IMR-90 (cell line): ENCODE data around the gene PITX1. TPM values are rescaled to one million over a fixed set of nuclear protein-coding genes. Genes with fewer than 3 reads are reported as not detected.

Source experiments
- ATAC-seq: fragments of 200-7000 bp; cut with Tn5 transposase; 2 replicates; pipeline ENCODE4 v1.9.1; 2020; ENCODE audit warnings: low read depth, mild to moderate bottlenecking, moderate library complexity
- BruUV-seq: library from RNA; stranded (reverse); fragments of 400-500 nt; replicated peaks from 2 replicates; lab custom pipeline; 2021; lab: Mats Ljungman, UMichigan
- CTCF ChIA-PET: fragments of 300-600 bp; formaldehyde crosslinking; extraction: SDS; loops from one replicate; lab custom pipeline; 2021; ENCODE audit warnings: antibody characterized with exemption; lab: Yijun Ruan, JAX
- POLR2A ChIA-PET: fragments of 300-600 bp; sonication (Branson Sonifier 250); formaldehyde crosslinking; loops from one replicate; lab custom pipeline; 2022; ENCODE audit warnings: antibody characterized with exemption; ENCODE audit not compliant: unreplicated experiment; lab: Charles Lee
- DNase-seq: peaks from one replicate; pipeline ENCODE4 v3.0.0; 2013
- H2AFZ ChIP-seq: replicated peaks from 2 replicates; pipeline ENCODE3; 2013; ENCODE audit warnings: low read length, mild to moderate bottlenecking; ENCODE audit not compliant: poor library complexity
- H2AK5ac ChIP-seq: 2 replicates; pipeline ENCODE4 v1.6.1; 2013; ENCODE audit warnings: low read depth, low read length, inconsistent platforms
- H2AK9ac ChIP-seq: replicated peaks from 2 replicates; pipeline ENCODE3; 2013; ENCODE audit warnings: mild to moderate bottlenecking, low read depth, low read length, moderate library complexity; ENCODE audit not compliant: poor library complexity
- H2BK120ac ChIP-seq: 2 replicates; pipeline ENCODE4 v1.6.1; 2013; ENCODE audit warnings: low read depth, low read length, inconsistent platforms
- H2BK15ac ChIP-seq: 3 replicates; pipeline ENCODE4 v1.6.1; 2013; ENCODE audit warnings: low read depth, low read length, inconsistent platforms
- H2BK20ac ChIP-seq: 2 replicates; pipeline ENCODE4 v1.6.1; 2013; ENCODE audit warnings: low read depth, mild to moderate bottlenecking, inconsistent platforms, low read length, moderate library complexity
- H2BK5ac ChIP-seq: 2 replicates; pipeline ENCODE4 v1.6.1; 2013; ENCODE audit warnings: mild to moderate bottlenecking, low read depth, low read length, inconsistent platforms; ENCODE audit not compliant: poor library complexity, severe bottlenecking
- H3K14ac ChIP-seq: replicated peaks from 2 replicates; pipeline ENCODE4 v1.6.1; 2013; ENCODE audit warnings: low read depth, low read length, inconsistent platforms
- H3K18ac ChIP-seq: 2 replicates; pipeline ENCODE4 v1.6.1; 2013; ENCODE audit warnings: low read depth, low read length, control low read depth
- H3K23ac ChIP-seq: 2 replicates; pipeline ENCODE4 v1.6.1; 2013; ENCODE audit warnings: low read depth, low read length, inconsistent platforms
- H3K27ac ChIP-seq: 2 replicates; pipeline ENCODE4 v1.5.1; 2013; ENCODE audit warnings: mild to moderate bottlenecking, control low read depth, low read length; ENCODE audit not compliant: insufficient read depth
- H3K27me3 ChIP-seq: 2 replicates; pipeline ENCODE4 v1.6.1; 2013; ENCODE audit warnings: low read length; ENCODE audit not compliant: control insufficient read depth, insufficient read depth
- H3K36me3 ChIP-seq: 2 replicates; pipeline ENCODE4 v1.6.1; 2013; ENCODE audit warnings: low read length, mixed read lengths; ENCODE audit not compliant: control insufficient read depth, insufficient read depth
- H3K4ac ChIP-seq: 2 replicates; pipeline ENCODE4 v1.6.1; 2013; ENCODE audit warnings: low read depth, low read length, inconsistent platforms
- H3K4me1 ChIP-seq: 2 replicates; pipeline ENCODE4 v1.6.1; 2013; ENCODE audit warnings: low read length, mixed read lengths; ENCODE audit not compliant: control insufficient read depth, insufficient read depth
- H3K4me2 ChIP-seq: 2 replicates; pipeline ENCODE4 v1.6.1; 2013; ENCODE audit warnings: low read depth, mild to moderate bottlenecking, control low read depth, low read length, moderate library complexity
- H3K4me3 ChIP-seq: 2 replicates; pipeline ENCODE4 v1.5.1; 2013; ENCODE audit warnings: low read depth, mild to moderate bottlenecking, control low read depth, low read length, moderate library complexity; ENCODE audit not compliant: insufficient read depth
- H3K56ac ChIP-seq: 2 replicates; pipeline ENCODE4 v1.6.1; 2013; ENCODE audit warnings: low read length, inconsistent platforms; ENCODE audit not compliant: insufficient read depth; ENCODE audit errors: extremely low read depth
- H3K79me1 ChIP-seq, 2 experiments: 2 replicates each; pipeline ENCODE4 v1.6.1; 2013; ENCODE audit warnings: low read length in 2 of 2, inconsistent platforms in 1 of 2, low read depth in 1 of 2
- H3K9ac ChIP-seq: 2 replicates; pipeline ENCODE4 v1.6.1; 2013; ENCODE audit warnings: low read depth, low read length, control low read depth
- H3K9me1 ChIP-seq: 2 replicates; pipeline ENCODE4 v1.6.1; 2013; ENCODE audit warnings: low read length, inconsistent platforms; ENCODE audit not compliant: insufficient read depth
- H3K9me3 ChIP-seq: 2 replicates; pipeline ENCODE4 v1.6.1; 2013; ENCODE audit warnings: low read length; ENCODE audit not compliant: control insufficient read depth, insufficient read depth
- H4K20me1 ChIP-seq: 2 replicates; pipeline ENCODE4 v1.6.1; 2013; ENCODE audit warnings: low read length, inconsistent platforms; ENCODE audit not compliant: insufficient read depth
- H4K5ac ChIP-seq: 2 replicates; pipeline ENCODE4 v1.6.1; 2013; ENCODE audit warnings: mild to moderate bottlenecking, low read depth, low read length, control low read depth
- H4K8ac ChIP-seq, 2 experiments: 2 replicates each; pipeline ENCODE4 v1.6.1; 2013; ENCODE audit warnings: low read depth in 2 of 2, low read length in 2 of 2, control low read depth in 1 of 2, inconsistent platforms in 1 of 2
- H4K91ac ChIP-seq: 2 replicates; pipeline ENCODE4 v1.6.1; 2013; ENCODE audit warnings: low read depth, low read length, inconsistent platforms; ENCODE audit not compliant: insufficient read depth
- CEBPB ChIP-seq: IDR thresholded peaks from 2 replicates; pipeline ENCODE4 v1.6.1; 2012; ENCODE audit warnings: low read depth, low read length, improper control_type of control experiment
- CHD1 ChIP-seq: IDR thresholded peaks from 2 replicates; pipeline ENCODE4 v1.6.1; 2012; ENCODE audit warnings: low read depth, low read length, improper control_type of control experiment
- FOS ChIP-seq: fragments of 150-350 bp; IDR thresholded peaks from 2 replicates; pipeline ENCODE4 v1.6.1; 2016; ENCODE audit warnings: low read depth, low read length
- MAFK ChIP-seq: IDR thresholded peaks from 2 replicates; pipeline ENCODE4 v1.6.1; 2012; ENCODE audit warnings: low read depth, low read length, improper control_type of control experiment
- MAZ ChIP-seq: IDR thresholded peaks from 2 replicates; pipeline ENCODE4 v1.6.1; 2012; ENCODE audit warnings: low read depth, mild to moderate bottlenecking, low read length, improper control_type of control experiment, moderate library complexity, borderline replicate concordance
- MXI1 ChIP-seq: IDR thresholded peaks from 2 replicates; pipeline ENCODE4 v1.6.1; 2012; ENCODE audit warnings: low read depth, mild to moderate bottlenecking, low read length, moderate library complexity, borderline replicate concordance
- POLR2A ChIP-seq: IDR thresholded peaks from 2 replicates; pipeline ENCODE4 v1.6.1; 2012; ENCODE audit warnings: mild to moderate bottlenecking, low read depth, low read length
- RAD21 ChIP-seq: IDR thresholded peaks from 2 replicates; pipeline ENCODE4 v1.6.1; 2012; ENCODE audit warnings: low read length, improper control_type of control experiment
- RCOR1 ChIP-seq: IDR thresholded peaks from 2 replicates; pipeline ENCODE4 v1.6.1; 2012; ENCODE audit warnings: mild to moderate bottlenecking, low read length, improper control_type of control experiment; ENCODE audit not compliant: insufficient replicate concordance
- RFX5 ChIP-seq: IDR thresholded peaks from 2 replicates; pipeline ENCODE4 v1.8.0; 2012; ENCODE audit warnings: low read depth, mild to moderate bottlenecking, low read length, moderate library complexity
- WGBS, 2 experiments: methylation state at CpG; one replicate each; pipeline versions ENCODE4 v1.1.5 to v1.1.7; 2013; ENCODE audit warnings: missing lambda C conversion rate in 2 of 2; ENCODE audit not compliant: insufficient read length in 1 of 2; ENCODE audit errors: extremely low coverage in 2 of 2; 5-methylcytosine and 5-hydroxymethylcytosine counted together
- dilution Hi-C: fragments of 300-500 bp; cut with HindIII; formaldehyde crosslinking; loops from one replicate; pipeline ENCODE4 v1.14.3; 2018; ENCODE audit warnings: low sequenced_read_pairs; ENCODE audit not compliant: unreplicated experiment
- in situ Hi-C: fragments of 300-500 bp; cut with MboI; formaldehyde crosslinking; loops from 3 replicates; pipeline ENCODE4 v1.14.3; 2019; ENCODE audit warnings: low sequenced_read_pairs, inconsistent platforms, mixed read lengths
- intact Hi-C: fragments of 100-400 bp; cut with micrococcal nuclease; formaldehyde crosslinking; loops from 2 replicates; pipeline ENCODE4 v1.10.0; 2022
- polyA plus RNA-seq, 3 experiments: library from polyadenylated mRNA; depleted of rRNA; stranded (reverse); fragments of >200 nt; gene quantifications; 2 replicates each; pipeline ENCODE4 v1.2.3, GENCODE V29; 2012; ENCODE audit warnings: low replicate concordance in 1 of 3
- total RNA-seq: library from RNA; depleted of rRNA; stranded (reverse); fragments of >200 nt; gene quantifications from 2 replicates; pipeline ENCODE4 v1.2.3, GENCODE V29; 2012
- TF ChIP-seq, protein P1 (sequence below): fragments of 150-350 bp; IDR thresholded peaks from 2 replicates; pipeline ENCODE4 v1.6.1; 2016; ENCODE audit warnings: low read depth, mild to moderate bottlenecking, low read length, moderate library complexity, borderline replicate concordance
- TF ChIP-seq, protein P2 (sequence below): conservative IDR thresholded peaks from 2 replicates; pipeline ENCODE4 v1.5.1; 2012; ENCODE audit warnings: mild to moderate bottlenecking, low read depth, low read length, improper control_type of control experiment
- TF ChIP-seq, protein P3 (sequence below): fragments of 150-350 bp; IDR thresholded peaks from 2 replicates; pipeline ENCODE4 v1.6.1; 2017; ENCODE audit warnings: mild to moderate bottlenecking, antibody characterized with exemption, low read length, low read depth

The PITX1 gene
- total and polyA plus RNA-seq, 2 of the 4 experiments (the other 2 are of a cell fraction): 10.4 to 29.8 TPM

DNA sequence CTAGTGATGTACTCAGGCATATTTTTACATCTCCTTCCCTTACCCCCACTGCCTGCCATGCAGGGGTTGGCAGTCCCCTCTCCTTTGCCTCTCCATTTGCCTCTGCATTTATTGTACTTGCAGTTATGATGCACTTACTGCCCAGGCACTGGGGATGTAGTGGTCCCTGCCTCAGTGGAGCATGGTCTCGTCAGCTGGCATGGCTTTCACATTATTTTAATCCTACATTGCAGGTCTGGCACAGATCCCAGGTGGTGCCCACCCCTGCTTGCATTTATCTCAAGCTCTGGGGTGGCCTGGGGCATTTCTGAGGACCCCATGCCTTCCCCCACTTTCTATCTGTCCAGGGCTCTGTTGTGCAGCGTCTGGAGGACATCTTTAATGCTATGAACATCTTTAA lies 23.2 kb upstream of the PITX1 start:
- Histone ChIP-seq H2BK20ac (no peak overlapping the region), H3K36me3 (peaks cover 2% of the 10 kb centered on the region; the same call in 1 of the 2 replicates), H3K27ac (no peak overlapping the region), H3K18ac (no peak overlapping the region), H4K20me1 (no peaks in the 10 kb centered on the region), H3K9me1 (peaks cover 12% of the 10 kb centered on the region; the same call in 1 of the 2 replicates), H3K9ac (no peak overlapping the region), H3K4me3 (no peak overlapping the region), H4K91ac (no peak overlapping the region), H3K23ac (no peak overlapping the region), H3K27me3 (peaks cover 12% of the 10 kb centered on the region; the same call in 1 of the 2 replicates), H2AFZ (no peak overlapping the region), H4K8ac (no peak overlapping the region), H2AK9ac (no peak overlapping the region), H2BK120ac (no peak overlapping the region), H2BK5ac (no peak overlapping the region), H2BK15ac (no peak overlapping the region), H3K9me3 (no peaks in the 10 kb centered on the region), H3K4me1 (peaks cover 8% of the 10 kb centered on the region; the same call in 1 of the 2 replicates), H4K5ac (no peak overlapping the region), H2AK5ac (no peak overlapping the region), H3K4ac (no peak overlapping the region), H3K79me1 (no peaks in the 10 kb centered on the region), H3K56ac (no peak overlapping the region), H3K4me2 (no peak overlapping the region), H3K14ac (no peak overlapping the region)
- no CpG with 5 or more reads among the region's 2 CpGs for WGBS, 2 experiments
- no peak for TF ChIP-seq POLR2A
- TF ChIP-seq, protein P1, sequence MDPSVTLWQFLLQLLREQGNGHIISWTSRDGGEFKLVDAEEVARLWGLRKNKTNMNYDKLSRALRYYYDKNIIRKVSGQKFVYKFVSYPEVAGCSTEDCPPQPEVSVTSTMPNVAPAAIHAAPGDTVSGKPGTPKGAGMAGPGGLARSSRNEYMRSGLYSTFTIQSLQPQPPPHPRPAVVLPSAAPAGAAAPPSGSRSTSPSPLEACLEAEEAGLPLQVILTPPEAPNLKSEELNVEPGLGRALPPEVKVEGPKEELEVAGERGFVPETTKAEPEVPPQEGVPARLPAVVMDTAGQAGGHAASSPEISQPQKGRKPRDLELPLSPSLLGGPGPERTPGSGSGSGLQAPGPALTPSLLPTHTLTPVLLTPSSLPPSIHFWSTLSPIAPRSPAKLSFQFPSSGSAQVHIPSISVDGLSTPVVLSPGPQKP: no peak
- TF ChIP-seq, protein P2, sequence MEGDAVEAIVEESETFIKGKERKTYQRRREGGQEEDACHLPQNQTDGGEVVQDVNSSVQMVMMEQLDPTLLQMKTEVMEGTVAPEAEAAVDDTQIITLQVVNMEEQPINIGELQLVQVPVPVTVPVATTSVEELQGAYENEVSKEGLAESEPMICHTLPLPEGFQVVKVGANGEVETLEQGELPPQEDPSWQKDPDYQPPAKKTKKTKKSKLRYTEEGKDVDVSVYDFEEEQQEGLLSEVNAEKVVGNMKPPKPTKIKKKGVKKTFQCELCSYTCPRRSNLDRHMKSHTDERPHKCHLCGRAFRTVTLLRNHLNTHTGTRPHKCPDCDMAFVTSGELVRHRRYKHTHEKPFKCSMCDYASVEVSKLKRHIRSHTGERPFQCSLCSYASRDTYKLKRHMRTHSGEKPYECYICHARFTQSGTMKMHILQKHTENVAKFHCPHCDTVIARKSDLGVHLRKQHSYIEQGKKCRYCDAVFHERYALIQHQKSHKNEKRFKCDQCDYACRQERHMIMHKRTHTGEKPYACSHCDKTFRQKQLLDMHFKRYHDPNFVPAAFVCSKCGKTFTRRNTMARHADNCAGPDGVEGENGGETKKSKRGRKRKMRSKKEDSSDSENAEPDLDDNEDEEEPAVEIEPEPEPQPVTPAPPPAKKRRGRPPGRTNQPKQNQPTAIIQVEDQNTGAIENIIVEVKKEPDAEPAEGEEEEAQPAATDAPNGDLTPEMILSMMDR: no peak
- TF ChIP-seq, protein P3, sequence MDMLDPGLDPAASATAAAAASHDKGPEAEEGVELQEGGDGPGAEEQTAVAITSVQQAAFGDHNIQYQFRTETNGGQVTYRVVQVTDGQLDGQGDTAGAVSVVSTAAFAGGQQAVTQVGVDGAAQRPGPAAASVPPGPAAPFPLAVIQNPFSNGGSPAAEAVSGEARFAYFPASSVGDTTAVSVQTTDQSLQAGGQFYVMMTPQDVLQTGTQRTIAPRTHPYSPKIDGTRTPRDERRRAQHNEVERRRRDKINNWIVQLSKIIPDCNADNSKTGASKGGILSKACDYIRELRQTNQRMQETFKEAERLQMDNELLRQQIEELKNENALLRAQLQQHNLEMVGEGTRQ: no peak
- no peak for TF ChIP-seq RAD21
- TF ChIP-seq MAFK: no peak
- TF ChIP-seq CHD1: no peak
- no peak for TF ChIP-seq MAZ
- TF ChIP-seq CEBPB: no peak
- TF ChIP-seq RFX5: no peak
- TF ChIP-seq RCOR1: no peak
- no peak for TF ChIP-seq MXI1
- TF ChIP-seq FOS: no peak
- ATAC-seq (no peak), DNase-seq (no peak)
- dilution Hi-C loops: no loop called here
- intact Hi-C loops: no loop called here
- ChIA-PET POLR2A (no interaction called here), CTCF (no interaction called here)
- in situ Hi-C loops: no loop called here
- no TSS peak for BruUV-seq
